Measurements from ENCODE around the gene SNX30.

DNA sequence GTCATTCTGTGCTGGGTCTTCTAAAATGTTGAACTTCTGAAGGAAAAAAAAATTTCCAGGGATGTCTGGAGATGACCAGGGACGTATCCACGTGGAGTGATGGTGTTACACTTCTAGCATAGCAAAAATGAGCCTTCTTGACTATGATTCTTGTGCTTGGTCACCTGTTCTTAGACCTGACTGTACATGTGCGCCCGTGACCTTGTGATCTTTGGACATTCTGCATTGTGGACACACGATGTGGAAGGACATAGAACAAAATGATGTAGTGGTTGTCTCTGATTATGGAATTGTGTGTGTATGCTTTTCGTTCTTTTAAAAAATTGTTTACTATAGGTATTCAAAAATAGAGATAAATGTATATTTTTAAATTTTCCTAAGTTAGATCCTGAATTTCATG is 61.0 kb downstream of the SNX30 start:
- no peak for TF ChIP-seq CTCF (IDR thresholded peaks at IDR 0.05)
- TF ChIP-seq EZH2 (IDR thresholded peaks at IDR 0.05; ENCODE audit: borderline replicate concordance, insufficient read depth, low read depth, low read length, poor library complexity, severe bottlenecking) = no peak

Measured in B cell (primary cell).